ENCODE measurements around the gene ZNF805. TPM values are rescaled to one million over a fixed set of nuclear protein-coding genes. Genes with fewer than 3 reads are reported as not detected.
"Not testable (repeated sequence)": the region's sequence is repeated elsewhere in the genome, so short reads cannot be mapped to it uniquely, and the experiment has no call there.

The ZNF805 gene
- total RNA-seq, 1 experiment from 2014 or later: 9.2 TPM

DNA sequence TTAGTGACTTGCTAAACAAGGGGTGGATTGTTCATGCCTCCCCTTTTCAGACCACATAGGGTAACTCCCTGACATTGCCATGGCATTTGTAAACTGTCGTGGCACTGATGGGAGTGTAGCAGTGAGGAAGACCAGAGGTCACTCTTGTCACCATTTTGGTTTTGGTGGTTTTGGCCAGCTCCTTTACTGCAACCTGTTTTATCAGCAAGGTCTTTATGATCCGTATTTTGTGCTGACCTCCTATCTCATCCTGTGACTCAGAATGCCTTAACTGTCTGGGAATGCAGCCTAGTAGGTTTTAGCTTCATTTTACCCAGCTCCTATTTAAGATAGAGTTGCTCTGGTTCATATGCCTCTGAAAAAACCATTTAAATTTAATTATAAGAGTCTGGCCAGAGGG is 38.0 kb downstream of the ZNF805 start:
- H3K27me3 ChIP-seq (ENCODE audit: insufficient read depth, low read length); H3K9me3 ChIP-seq (ENCODE audit: control insufficient read depth in 1 of 2, insufficient read depth in 1 of 2, low read depth in 1 of 2, low read length in 2 of 2); H2AFZ ChIP-seq (ENCODE audit: low read depth, low read length, poor library complexity, severe bottlenecking); H4K20me1 ChIP-seq (ENCODE audit: insufficient read depth); H3K9me2 ChIP-seq (ENCODE audit: insufficient read depth); CTCF ChIA-PET; RAD21 ChIA-PET (ENCODE audit: low non-redundant PET in 1 of 2, low total read pairs in 2 of 2, uncharacterized antibody in 2 of 2, unreplicated experiment in 2 of 2); H3K4me3 ChIP-seq (replicated peaks in 1 of 2; ENCODE audit: low read depth in 1 of 2, low read length in 2 of 2); DNase-seq (ENCODE audit: low read depth, low spot score); BruUV-seq (replicated peaks); POLR2A ChIA-PET; H3K9ac ChIP-seq (ENCODE audit: low read length); ATAC-seq: not testable (repeated sequence)
- Histone ChIP-seq H3K4me1 (ENCODE audit: control insufficient read depth in 1 of 2, insufficient read depth in 2 of 2, low read length in 2 of 2) (peaks cover 9 to 23% of the 10 kb centered on the region in 2 experiments), H3K36me3 (ENCODE audit: control insufficient read depth in 1 of 2, insufficient read depth in 2 of 2, low read length in 2 of 2) (peaks cover 0 to 12% of the 10 kb centered on the region in 2 experiments; a peak in 1 of 4 replicates), H3K27ac (ENCODE audit: low read depth, low read length) (peak overlapping the region; percentile 93; the same call in 1 of the 2 replicates), H3K79me2 (ENCODE audit: insufficient read depth, low read length) (peaks cover 40% of the 10 kb centered on the region), H3K4me2 (ENCODE audit: low read length) (peak overlapping the region; percentile 99; the same call in 1 of the 2 replicates)
- intact Hi-C loops (cut with micrococcal nuclease): loop anchor here (5.0 kb wide), 1 partner anchor 176 kb away; no protein-coding TSS in a partner anchor

DNA sequence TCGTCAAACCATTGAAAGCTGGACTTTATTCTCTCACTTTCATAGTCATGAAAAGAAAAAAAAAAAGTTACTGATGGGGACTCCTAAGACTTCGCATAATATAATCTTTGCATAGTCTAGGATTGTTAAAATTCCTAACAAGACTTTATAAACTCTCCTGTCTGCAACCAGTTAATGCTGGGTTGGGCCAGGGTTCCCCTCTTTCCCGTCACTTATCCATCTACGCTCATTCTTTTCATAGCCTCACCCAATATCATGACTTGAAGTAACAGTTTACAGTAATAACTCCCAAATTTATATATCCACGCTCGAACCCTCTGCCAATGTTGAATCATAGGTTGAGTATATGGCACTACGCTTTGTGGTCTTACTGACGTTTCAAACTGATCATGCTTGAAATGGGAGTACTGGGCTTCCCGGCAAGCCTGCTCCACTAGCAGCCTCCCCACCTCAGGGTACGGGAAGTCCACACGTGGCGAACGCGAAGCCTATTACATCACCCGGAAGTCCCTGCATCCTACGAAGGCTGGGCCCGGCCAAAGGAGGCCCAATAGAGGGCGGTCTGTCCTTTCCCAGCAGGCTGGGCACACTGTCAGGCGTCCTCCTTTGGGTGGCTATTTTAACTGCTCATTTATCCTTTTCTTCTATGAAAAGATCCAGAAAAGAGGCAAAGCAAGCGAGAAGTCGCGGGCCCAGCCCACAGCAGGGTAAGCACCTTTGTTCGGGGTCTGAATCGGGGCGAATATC is 39.2 kb downstream of the ZNF805 start:
- intact Hi-C loops (cut with micrococcal nuclease): loop anchor here (1.0 to 5.0 kb wide), 3 partner anchors 39 to 177 kb away; partner anchors contain the start of genes ZNF543 and ZNF805
- ATAC-seq: peak; percentile 90
- TF ChIP-seq, protein P1, sequence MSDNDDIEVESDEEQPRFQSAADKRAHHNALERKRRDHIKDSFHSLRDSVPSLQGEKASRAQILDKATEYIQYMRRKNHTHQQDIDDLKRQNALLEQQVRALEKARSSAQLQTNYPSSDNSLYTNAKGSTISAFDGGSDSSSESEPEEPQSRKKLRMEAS (IDR thresholded peaks at IDR 0.05): peak; percentile 99
- TF ChIP-seq SP1 (IDR thresholded peaks at IDR 0.05; ENCODE audit: low read depth) (0 out of 2 replicates have a peak, but pooled peaks have one; percentile 33), POLR2AphosphoS5 (IDR thresholded peaks at IDR 0.05; ENCODE audit: low read depth, low read length) (peak; percentile 82; the same call in 1 of the 2 replicates), JUND (IDR thresholded peaks at IDR 0.05) (0 out of 2 replicates have a peak, but pooled peaks have one; percentile 25), TCF7L2 (IDR thresholded peaks at IDR 0.05; ENCODE audit: borderline replicate concordance, extremely low read depth, insufficient read depth, insufficient read length) (no peak), ZNF274 (IDR thresholded peaks at IDR 0.05; ENCODE audit: low read depth, low read length) (no peak), ELF1 (IDR thresholded peaks at IDR 0.05; ENCODE audit: borderline replicate concordance, low read depth) (peak; percentile 90), ZFX (IDR thresholded peaks at IDR 0.05) (no peak), CBX3 (IDR thresholded peaks at IDR 0.05; ENCODE audit: low read depth) (peak; percentile 49), POLR2A (IDR thresholded peaks at IDR 0.05; ENCODE audit: borderline replicate concordance, extremely low read depth, insufficient read depth, insufficient read length) (peak; percentile 84), SRF (IDR thresholded peaks at IDR 0.05; ENCODE audit: low read depth) (no peak; the same call in 1 of the 2 replicates)
- TF ChIP-seq, protein P2, sequence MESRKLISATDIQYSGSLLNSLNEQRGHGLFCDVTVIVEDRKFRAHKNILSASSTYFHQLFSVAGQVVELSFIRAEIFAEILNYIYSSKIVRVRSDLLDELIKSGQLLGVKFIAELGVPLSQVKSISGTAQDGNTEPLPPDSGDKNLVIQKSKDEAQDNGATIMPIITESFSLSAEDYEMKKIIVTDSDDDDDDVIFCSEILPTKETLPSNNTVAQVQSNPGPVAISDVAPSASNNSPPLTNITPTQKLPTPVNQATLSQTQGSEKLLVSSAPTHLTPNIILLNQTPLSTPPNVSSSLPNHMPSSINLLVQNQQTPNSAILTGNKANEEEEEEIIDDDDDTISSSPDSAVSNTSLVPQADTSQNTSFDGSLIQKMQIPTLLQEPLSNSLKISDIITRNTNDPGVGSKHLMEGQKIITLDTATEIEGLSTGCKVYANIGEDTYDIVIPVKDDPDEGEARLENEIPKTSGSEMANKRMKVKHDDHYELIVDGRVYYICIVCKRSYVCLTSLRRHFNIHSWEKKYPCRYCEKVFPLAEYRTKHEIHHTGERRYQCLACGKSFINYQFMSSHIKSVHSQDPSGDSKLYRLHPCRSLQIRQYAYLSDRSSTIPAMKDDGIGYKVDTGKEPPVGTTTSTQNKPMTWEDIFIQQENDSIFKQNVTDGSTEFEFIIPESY (IDR thresholded peaks at IDR 0.05; ENCODE audit: extremely low read depth, insufficient replicate concordance, low read length): no peak
- TF ChIP-seq, protein P3, sequence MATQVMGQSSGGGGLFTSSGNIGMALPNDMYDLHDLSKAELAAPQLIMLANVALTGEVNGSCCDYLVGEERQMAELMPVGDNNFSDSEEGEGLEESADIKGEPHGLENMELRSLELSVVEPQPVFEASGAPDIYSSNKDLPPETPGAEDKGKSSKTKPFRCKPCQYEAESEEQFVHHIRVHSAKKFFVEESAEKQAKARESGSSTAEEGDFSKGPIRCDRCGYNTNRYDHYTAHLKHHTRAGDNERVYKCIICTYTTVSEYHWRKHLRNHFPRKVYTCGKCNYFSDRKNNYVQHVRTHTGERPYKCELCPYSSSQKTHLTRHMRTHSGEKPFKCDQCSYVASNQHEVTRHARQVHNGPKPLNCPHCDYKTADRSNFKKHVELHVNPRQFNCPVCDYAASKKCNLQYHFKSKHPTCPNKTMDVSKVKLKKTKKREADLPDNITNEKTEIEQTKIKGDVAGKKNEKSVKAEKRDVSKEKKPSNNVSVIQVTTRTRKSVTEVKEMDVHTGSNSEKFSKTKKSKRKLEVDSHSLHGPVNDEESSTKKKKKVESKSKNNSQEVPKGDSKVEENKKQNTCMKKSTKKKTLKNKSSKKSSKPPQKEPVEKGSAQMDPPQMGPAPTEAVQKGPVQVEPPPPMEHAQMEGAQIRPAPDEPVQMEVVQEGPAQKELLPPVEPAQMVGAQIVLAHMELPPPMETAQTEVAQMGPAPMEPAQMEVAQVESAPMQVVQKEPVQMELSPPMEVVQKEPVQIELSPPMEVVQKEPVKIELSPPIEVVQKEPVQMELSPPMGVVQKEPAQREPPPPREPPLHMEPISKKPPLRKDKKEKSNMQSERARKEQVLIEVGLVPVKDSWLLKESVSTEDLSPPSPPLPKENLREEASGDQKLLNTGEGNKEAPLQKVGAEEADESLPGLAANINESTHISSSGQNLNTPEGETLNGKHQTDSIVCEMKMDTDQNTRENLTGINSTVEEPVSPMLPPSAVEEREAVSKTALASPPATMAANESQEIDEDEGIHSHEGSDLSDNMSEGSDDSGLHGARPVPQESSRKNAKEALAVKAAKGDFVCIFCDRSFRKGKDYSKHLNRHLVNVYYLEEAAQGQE (IDR thresholded peaks at IDR 0.05; ENCODE audit: low read depth): no peak

More for the DNA sequence above, 39.2 kb downstream of the ZNF805 start:
- H3K9me2 ChIP-seq (ENCODE audit: insufficient read depth): no peaks in the 10 kb centered on the region
- ChIA-PET CTCF (no interaction called here), RAD21 (ENCODE audit: low non-redundant PET in 1 of 2, low total read pairs in 2 of 2, uncharacterized antibody in 2 of 2, unreplicated experiment in 2 of 2) (no interaction called here), POLR2A (no interaction called here)
- peak overlapping the region; percentile 99 for H3K4me2 ChIP-seq (ENCODE audit: low read length)
- no peaks in the 10 kb centered on the region for H4K20me1 ChIP-seq (ENCODE audit: insufficient read depth)
- no peaks in the 10 kb centered on the region for H3K27me3 ChIP-seq (ENCODE audit: insufficient read depth, low read length)
- no peaks in the 10 kb centered on the region for H3K9me3 ChIP-seq (ENCODE audit: control insufficient read depth in 1 of 2, insufficient read depth in 1 of 2, low read depth in 1 of 2, low read length in 2 of 2)
- DNase-seq (ENCODE audit: low read depth, low spot score): peak; percentile 92
- peak overlapping the region; percentile 99 for H3K4me3 ChIP-seq (replicated peaks in 1 of 2; ENCODE audit: low read depth in 1 of 2, low read length in 2 of 2)
- H2AFZ ChIP-seq (ENCODE audit: low read depth, low read length, poor library complexity, severe bottlenecking): no peak overlapping the region
- TSS peak; percentile 83 for BruUV-seq (replicated peaks)
- peak overlapping the region; percentile 95 for H3K9ac ChIP-seq (ENCODE audit: low read length)
- H3K27ac ChIP-seq (ENCODE audit: low read depth, low read length): peak overlapping the region; percentile 93
- H3K79me2 ChIP-seq (ENCODE audit: insufficient read depth, low read length): peaks cover 51% of the 10 kb centered on the region
- H3K4me1 ChIP-seq (ENCODE audit: control insufficient read depth in 1 of 2, insufficient read depth in 2 of 2, low read length in 2 of 2): peaks cover 9 to 23% of the 10 kb centered on the region in 2 experiments
- peaks cover 4 to 21% of the 10 kb centered on the region in 2 experiments; a peak in 3 of 4 replicates for H3K36me3 ChIP-seq (ENCODE audit: control insufficient read depth in 1 of 2, insufficient read depth in 2 of 2, low read length in 2 of 2)

All from HCT116 (cell line).